GM19468 (cell line): ENCODE data around the gene SPTSSB.

Source experiments
- ATAC-seq: cut with Tn5 transposase; IDR thresholded peaks from one replicate; pipeline ENCODE4 v1.9.1; 2021; ENCODE audit warnings: mild to moderate bottlenecking, moderate library complexity, moderate number of reproducible peaks; ENCODE audit not compliant: unreplicated experiment; ENCODE audit errors: extremely low read depth

SPTSSB gene

GRCh38 chr3:161295325-161295724 is 76.0 kb downstream of the SPTSSB start:
- no peak for ATAC-seq
